Measurements from ENCODE around the gene CORO1A.

Gene CORO1A

DNA sequence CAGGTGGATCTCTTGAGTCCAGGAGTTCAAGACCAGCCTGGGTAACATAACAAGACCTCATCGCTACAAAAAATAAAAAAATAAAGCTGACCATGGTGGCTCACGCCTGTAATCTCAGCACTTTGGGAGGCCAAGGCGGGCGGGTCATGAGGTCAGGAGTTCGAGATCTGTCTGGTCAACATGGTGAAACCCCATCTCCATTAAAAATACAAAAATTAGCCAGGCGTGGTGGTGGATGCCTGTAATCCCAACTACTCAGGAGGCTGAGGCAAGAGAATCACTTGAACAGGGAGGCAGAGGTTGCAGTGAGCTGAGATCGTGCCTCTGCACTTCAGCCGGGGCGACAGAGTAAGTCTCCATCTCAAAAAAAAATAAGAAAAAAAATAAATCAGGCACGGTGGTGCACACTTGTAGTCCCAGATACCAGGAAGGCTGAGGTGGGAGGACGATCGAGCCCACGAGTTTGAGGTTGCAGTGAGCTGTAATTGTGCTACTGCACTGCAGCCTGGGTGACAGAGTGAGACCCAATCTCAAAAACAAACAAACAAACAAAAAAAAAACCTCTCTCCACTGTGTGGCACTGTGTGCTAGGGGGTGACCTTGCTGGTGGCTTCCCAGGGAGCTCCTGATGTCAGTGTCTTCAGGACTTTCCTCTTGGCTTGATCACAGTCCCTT, 40.6 kb upstream of the CORO1A start:
- TF ChIP-seq, protein P1, sequence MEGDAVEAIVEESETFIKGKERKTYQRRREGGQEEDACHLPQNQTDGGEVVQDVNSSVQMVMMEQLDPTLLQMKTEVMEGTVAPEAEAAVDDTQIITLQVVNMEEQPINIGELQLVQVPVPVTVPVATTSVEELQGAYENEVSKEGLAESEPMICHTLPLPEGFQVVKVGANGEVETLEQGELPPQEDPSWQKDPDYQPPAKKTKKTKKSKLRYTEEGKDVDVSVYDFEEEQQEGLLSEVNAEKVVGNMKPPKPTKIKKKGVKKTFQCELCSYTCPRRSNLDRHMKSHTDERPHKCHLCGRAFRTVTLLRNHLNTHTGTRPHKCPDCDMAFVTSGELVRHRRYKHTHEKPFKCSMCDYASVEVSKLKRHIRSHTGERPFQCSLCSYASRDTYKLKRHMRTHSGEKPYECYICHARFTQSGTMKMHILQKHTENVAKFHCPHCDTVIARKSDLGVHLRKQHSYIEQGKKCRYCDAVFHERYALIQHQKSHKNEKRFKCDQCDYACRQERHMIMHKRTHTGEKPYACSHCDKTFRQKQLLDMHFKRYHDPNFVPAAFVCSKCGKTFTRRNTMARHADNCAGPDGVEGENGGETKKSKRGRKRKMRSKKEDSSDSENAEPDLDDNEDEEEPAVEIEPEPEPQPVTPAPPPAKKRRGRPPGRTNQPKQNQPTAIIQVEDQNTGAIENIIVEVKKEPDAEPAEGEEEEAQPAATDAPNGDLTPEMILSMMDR (IDR thresholded peaks at IDR 0.05; ENCODE audit: unreplicated experiment in 3 of 3), result no peak
- Mint-ChIP-seq H3K9me3 (peaks cover 4% of the 10 kb centered on the region), H3K27ac (no peak overlapping the region), H3K36me3 (ENCODE audit: low read depth) (no peaks in the 10 kb centered on the region), H3K4me3 (no peak overlapping the region), H3K27me3 (ENCODE audit: low read depth) (peaks cover 8% of the 10 kb centered on the region), H3K4me1 (no peaks in the 10 kb centered on the region)

DNA sequence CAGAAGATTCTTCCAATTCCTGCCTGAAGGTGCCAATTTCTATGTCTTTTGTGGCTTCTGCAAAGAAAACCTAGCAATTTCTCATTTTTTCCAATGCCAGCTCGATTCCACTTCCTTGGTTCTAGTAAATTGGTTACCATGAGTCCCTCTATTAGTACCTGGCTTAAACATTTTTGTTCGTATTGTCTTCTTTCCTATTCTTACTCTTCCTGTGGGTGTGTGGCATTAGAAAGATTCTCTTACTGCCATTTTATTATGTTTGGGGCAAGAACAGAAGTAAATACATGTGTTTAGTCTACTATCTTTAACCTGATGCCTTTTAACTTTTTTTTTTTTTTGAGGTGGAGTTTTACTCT, 40.1 kb upstream of the CORO1A start:
- no peaks in the 10 kb centered on the region for H3K36me3 Mint-ChIP-seq (ENCODE audit: low read depth)
- TF ChIP-seq, protein P1 (IDR thresholded peaks at IDR 0.05; ENCODE audit: unreplicated experiment in 3 of 3), result no peak
- no peak overlapping the region for H3K4me3 Mint-ChIP-seq
- peaks cover 8% of the 10 kb centered on the region for H3K27me3 Mint-ChIP-seq (ENCODE audit: low read depth)
- H3K9me3 Mint-ChIP-seq, result peaks cover 4% of the 10 kb centered on the region
- H3K4me1 Mint-ChIP-seq, result no peaks in the 10 kb centered on the region
- H3K27ac Mint-ChIP-seq, result no peak overlapping the region

DNA sequence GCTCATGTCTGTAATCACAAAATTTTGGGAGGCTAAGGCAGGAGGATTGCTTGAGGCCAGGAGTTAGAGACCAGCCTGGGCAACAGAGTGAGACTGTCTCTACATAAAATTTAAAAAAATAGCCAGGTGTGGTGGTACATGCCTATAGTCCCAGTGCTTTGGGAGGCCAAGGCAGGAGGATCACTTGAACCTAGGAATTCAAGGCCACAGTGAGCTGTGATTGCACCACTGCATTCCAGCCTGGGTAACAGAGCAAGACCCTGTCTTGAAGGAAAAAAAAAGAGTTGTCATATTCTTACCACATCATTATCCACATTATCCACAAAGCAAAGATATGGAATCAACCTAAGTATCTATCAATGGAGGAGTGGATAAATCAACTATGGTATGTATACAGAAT, 39.4 kb upstream of the CORO1A start:
- TF ChIP-seq, protein P1 (IDR thresholded peaks at IDR 0.05; ENCODE audit: unreplicated experiment in 3 of 3), result no peak
- Mint-ChIP-seq H3K4me3 (no peak overlapping the region), H3K4me1 (no peaks in the 10 kb centered on the region), H3K36me3 (ENCODE audit: low read depth) (no peaks in the 10 kb centered on the region), H3K27me3 (ENCODE audit: low read depth) (peaks cover 8% of the 10 kb centered on the region), H3K27ac (no peak overlapping the region), H3K9me3 (peaks cover 9% of the 10 kb centered on the region)

DNA sequence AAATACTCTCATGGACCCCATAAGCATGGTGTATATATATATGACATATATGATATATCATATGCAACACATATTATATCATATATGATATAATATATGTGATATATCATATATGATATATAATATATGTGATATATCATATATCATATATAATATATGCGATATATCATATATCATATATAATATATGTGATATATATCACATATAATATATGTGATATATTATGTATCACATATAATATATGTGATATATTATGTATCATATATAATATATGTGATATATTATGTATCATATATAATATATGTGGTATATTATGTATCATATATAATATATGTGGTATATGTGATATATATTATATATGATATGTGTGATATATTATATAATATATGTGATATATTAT, 38.5 kb upstream of the CORO1A start:
- Mint-ChIP-seq H3K27me3 (ENCODE audit: low read depth) (peaks cover 8% of the 10 kb centered on the region), H3K9me3 (peaks cover 14% of the 10 kb centered on the region), H3K4me1 (no peaks in the 10 kb centered on the region), H3K4me3 (no peak overlapping the region), H3K36me3 (ENCODE audit: low read depth) (no peaks in the 10 kb centered on the region), H3K27ac (no peak overlapping the region)
- TF ChIP-seq, protein P1 (IDR thresholded peaks at IDR 0.05; ENCODE audit: unreplicated experiment in 3 of 3), result no peak

DNA sequence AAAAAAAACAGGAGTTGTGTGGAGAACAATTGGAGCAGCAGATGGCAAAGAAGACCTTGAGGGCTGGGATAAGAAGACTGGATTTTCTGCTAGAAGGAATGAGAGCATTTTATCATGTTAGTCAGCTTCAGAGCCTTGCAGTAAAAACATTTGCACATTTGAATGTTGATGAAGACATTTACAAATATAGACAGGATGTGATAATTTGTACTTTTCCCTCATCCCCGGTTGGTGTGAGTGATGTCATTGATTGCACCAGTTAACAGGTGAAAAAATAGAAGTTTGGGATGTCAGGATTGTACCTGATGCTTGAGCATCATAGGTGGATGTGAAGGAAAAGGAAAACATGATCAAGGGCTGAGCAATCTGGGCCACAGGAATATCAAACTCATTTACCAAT, 37.7 kb upstream of the CORO1A start:
- Mint-ChIP-seq H3K36me3 (ENCODE audit: low read depth) (no peaks in the 10 kb centered on the region), H3K9me3 (peaks cover 14% of the 10 kb centered on the region), H3K27me3 (ENCODE audit: low read depth) (peaks cover 8% of the 10 kb centered on the region), H3K4me1 (no peaks in the 10 kb centered on the region), H3K4me3 (no peak overlapping the region), H3K27ac (no peak overlapping the region)
- TF ChIP-seq, protein P1 (IDR thresholded peaks at IDR 0.05; ENCODE audit: unreplicated experiment in 3 of 3), result no peak

DNA sequence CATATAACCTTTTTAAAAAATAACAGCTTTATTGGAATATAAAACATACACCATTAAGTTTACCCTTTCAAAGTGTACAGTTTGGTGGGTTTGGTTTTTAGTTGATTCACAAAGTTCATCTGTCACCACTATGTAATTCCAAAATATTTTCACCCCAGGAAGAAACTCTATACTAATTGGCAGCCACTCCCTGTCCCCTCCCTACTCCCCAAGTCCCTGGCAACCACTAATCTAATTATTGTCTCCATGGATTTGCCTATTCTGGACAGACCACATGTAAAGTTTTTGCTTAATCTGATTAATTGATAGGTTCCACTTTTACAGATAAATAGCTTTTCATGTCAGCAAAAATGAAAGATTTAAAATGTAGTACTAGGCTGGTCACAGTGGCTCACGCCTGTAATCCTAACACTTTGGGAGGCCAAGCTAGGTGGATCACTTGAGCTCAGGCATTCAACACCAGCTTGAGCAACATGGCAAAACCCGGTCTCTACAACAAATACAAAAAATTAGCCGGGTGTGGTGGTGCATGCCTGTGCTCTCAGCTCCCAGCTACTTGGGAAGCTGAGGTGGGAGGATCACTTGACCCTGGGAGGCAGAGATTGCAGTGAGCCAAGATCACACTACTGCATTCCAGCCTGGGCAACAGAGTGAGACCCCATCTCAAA, 35.4 kb upstream of the CORO1A start:
- Mint-ChIP-seq H3K4me1 (no peaks in the 10 kb centered on the region), H3K9me3 (peaks cover 16% of the 10 kb centered on the region), H3K27me3 (ENCODE audit: low read depth) (peaks cover 4% of the 10 kb centered on the region), H3K4me3 (no peak overlapping the region), H3K36me3 (ENCODE audit: low read depth) (no peaks in the 10 kb centered on the region), H3K27ac (no peak overlapping the region)
- TF ChIP-seq, protein P1 (IDR thresholded peaks at IDR 0.05; ENCODE audit: unreplicated experiment in 3 of 3), result no peak
